Measurements from ENCODE around the gene FADS3. TPM values are rescaled to one million over a fixed set of nuclear protein-coding genes. Genes with fewer than 3 reads are reported as not detected.

Gene FADS3
- total and polyA plus RNA-seq, 2 of the 13 experiments (the other 11 are each of a cell fraction or from before 2014, with no cell fraction given) = 13.4 to 23.2 TPM

DNA sequence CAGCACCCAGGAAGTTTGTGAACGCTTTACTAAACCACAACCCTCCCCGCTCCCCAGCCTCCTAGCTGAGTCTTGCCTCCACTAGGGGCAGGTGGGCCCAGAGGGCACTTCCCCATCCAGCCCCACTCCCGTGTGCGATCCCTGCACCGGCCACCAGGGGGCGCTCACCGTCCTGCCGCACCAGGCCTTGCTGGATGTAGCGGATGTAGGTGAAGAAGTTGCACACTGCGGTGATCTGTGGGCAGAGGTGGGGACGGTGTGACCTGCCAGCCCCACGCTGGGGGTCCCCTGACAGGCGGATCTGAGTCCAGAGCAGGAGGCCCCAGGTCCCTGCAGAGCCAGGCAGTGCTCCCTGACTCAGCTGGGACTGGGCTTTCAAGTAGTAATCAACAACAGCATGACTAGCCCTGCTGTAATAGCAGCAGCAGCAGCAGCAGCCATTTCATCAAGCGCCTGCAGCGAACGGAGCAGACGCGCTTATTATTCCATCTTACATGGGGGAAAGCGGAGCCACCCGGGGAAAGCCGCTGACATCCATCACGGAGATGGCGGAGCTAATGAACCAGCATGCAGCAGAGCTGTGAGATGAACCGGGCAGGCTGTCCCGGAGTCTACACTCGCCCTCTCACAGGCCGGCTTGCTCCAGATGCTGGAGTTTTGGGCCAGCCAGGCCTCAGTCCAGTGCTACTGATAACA lies 7.9 kb upstream of the FADS3 start (continued):
- TF ChIP-seq ZBTB14 (CRISPR knock-in tag; IDR thresholded peaks at IDR 0.05) = no peak
- TF ChIP-seq SALL1 (CRISPR knock-in tag; IDR thresholded peaks at IDR 0.05) = peak; percentile 71
- peak; percentile 83; the same call in 1 of the 2 replicates for TF ChIP-seq ZNF614 (CRISPR knock-in tag; IDR thresholded peaks at IDR 0.05; ENCODE audit: borderline replicate concordance)
- no peak for TF ChIP-seq ZNF569 (CRISPR knock-in tag; IDR thresholded peaks at IDR 0.05; ENCODE audit: borderline replicate concordance)
- no peak for TF ChIP-seq GLI4 (CRISPR knock-in tag; IDR thresholded peaks at IDR 0.05; ENCODE audit: borderline replicate concordance)
- no peak for TF ChIP-seq FOXJ3 (CRISPR knock-in tag; IDR thresholded peaks at IDR 0.05; ENCODE audit: borderline replicate concordance)
- TF ChIP-seq ZMYM3 (CRISPR knock-in tag; IDR thresholded peaks at IDR 0.05) = no peak
- no peak for TF ChIP-seq NR2F1 (CRISPR knock-in tag; IDR thresholded peaks at IDR 0.05)
- TF ChIP-seq, protein P1, sequence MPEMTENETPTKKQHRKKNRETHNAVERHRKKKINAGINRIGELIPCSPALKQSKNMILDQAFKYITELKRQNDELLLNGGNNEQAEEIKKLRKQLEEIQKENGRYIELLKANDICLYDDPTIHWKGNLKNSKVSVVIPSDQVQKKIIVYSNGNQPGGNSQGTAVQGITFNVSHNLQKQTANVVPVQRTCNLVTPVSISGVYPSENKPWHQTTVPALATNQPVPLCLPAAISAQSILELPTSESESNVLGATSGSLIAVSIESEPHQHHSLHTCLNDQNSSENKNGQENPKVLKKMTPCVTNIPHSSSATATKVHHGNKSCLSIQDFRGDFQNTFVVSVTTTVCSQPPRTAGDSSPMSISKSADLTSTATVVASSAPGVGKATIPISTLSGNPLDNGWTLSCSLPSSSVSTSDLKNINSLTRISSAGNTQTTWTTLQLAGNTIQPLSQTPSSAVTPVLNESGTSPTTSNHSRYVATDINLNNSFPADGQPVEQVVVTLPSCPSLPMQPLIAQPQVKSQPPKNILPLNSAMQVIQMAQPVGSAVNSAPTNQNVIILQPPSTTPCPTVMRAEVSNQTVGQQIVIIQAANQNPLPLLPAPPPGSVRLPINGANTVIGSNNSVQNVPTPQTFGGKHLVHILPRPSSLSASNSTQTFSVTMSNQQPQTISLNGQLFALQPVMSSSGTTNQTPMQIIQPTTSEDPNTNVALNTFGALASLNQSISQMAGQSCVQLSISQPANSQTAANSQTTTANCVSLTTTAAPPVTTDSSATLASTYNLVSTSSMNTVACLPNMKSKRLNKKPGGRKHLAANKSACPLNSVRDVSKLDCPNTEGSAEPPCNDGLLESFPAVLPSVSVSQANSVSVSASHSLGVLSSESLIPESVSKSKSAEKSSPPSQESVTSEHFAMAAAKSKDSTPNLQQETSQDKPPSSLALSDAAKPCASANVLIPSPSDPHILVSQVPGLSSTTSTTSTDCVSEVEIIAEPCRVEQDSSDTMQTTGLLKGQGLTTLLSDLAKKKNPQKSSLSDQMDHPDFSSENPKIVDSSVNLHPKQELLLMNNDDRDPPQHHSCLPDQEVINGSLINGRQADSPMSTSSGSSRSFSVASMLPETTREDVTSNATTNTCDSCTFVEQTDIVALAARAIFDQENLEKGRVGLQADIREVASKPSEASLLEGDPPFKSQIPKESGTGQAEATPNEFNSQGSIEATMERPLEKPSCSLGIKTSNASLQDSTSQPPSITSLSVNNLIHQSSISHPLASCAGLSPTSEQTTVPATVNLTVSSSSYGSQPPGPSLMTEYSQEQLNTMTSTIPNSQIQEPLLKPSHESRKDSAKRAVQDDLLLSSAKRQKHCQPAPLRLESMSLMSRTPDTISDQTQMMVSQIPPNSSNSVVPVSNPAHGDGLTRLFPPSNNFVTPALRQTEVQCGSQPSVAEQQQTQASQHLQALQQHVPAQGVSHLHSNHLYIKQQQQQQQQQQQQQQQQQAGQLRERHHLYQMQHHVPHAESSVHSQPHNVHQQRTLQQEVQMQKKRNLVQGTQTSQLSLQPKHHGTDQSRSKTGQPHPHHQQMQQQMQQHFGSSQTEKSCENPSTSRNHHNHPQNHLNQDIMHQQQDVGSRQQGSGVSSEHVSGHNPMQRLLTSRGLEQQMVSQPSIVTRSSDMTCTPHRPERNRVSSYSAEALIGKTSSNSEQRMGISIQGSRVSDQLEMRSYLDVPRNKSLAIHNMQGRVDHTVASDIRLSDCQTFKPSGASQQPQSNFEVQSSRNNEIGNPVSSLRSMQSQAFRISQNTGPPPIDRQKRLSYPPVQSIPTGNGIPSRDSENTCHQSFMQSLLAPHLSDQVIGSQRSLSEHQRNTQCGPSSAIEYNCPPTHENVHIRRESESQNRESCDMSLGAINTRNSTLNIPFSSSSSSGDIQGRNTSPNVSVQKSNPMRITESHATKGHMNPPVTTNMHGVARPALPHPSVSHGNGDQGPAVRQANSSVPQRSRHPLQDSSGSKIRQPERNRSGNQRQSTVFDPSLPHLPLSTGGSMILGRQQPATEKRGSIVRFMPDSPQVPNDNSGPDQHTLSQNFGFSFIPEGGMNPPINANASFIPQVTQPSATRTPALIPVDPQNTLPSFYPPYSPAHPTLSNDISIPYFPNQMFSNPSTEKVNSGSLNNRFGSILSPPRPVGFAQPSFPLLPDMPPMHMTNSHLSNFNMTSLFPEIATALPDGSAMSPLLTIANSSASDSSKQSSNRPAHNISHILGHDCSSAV (CRISPR knock-in tag; IDR thresholded peaks at IDR 0.05; ENCODE audit: borderline replicate concordance) = no peak
- TF ChIP-seq HOXA3 (CRISPR knock-in tag; IDR thresholded peaks at IDR 0.05) = 0 out of 2 replicates have a peak, but pooled peaks have one; percentile 16
- TF ChIP-seq RBM22 (optimal IDR thresholded peaks at IDR 0.05; ENCODE audit: low read length) = no peak
- peak; percentile 52; the same call in 1 of the 2 replicates for TF ChIP-seq IKZF5 (CRISPR knock-in tag; IDR thresholded peaks at IDR 0.05)
- TF ChIP-seq RBM39 (IDR thresholded peaks at IDR 0.05; ENCODE audit: low read depth, low read length, poor library complexity, severe bottlenecking) = peak; percentile 30
- no peak for TF ChIP-seq ZNF883 (CRISPR knock-in tag; IDR thresholded peaks at IDR 0.05; ENCODE audit: not compliant biosample characterization)
- TF ChIP-seq MEF2D (CRISPR knock-in tag; IDR thresholded peaks at IDR 0.05) = no peak
